CD4-positive, alpha-beta T cell treated with Interleukin-17A for 4 hours (primary cell): Measurements from ENCODE around the gene UGT1A1.

Experiments used
- DNase-seq: peaks from one replicate; pipeline ENCODE4 v3.0.0-alpha.2; 2020; ENCODE audit warnings: mixed read lengths

Gene UGT1A1

DNA sequence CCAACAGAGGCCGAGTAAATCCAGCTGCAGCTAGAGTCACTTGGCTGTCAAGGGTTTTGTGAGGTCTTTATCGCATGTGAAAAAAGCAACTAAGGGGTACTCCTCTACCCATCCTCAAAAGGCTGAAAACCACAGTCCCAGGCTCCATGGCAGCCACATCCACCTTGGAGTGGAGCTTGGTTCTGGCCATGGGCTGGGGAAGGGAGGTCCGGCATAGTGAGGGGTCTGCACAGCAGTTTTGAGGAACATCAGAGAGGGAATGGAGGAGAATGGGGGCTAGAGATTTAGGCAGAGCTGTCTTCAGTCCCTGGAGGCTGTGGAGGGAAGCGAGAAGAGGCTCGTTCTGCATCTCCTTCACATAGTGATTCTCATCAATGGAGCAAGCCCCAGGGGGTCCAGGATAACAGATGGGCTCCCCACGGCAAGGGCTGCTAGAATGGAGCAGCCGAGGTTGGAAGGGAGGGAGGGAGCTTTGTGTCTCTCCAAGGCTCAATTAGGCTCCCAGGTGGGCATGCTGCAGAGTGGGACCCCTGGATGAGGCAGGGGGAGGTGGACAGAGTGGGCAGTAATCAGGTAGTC, 39.1 kb downstream of the UGT1A1 start:
- DNase-seq, result no peak

GRCh38 chr2:233799716-233800115, 39.6 kb downstream of the UGT1A1 start:
- no peak for DNase-seq

DNA sequence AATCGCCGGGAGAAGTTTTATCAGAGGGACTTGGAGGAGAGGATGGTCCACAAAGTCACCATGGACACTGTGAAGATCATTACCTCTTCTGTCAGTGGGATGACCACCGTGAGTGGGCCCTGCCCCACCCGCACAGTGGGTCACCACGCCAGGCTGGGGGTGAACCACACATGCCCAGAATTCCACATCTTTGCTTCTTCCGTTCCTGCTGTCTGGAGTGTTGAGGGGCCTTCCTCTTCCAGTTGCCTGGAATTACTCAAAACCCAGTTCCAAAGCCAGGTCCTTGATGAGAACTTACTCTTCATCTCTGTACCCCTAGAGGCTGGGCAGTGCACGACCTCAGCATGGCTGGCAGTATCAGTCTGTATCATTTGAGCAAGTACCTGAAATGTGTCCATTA, 40.1 kb downstream of the UGT1A1 start:
- DNase-seq, result no peak

GRCh38 chr2:233801357-233802131, 41.5 kb downstream of the UGT1A1 start:
- no peak for DNase-seq

DNA sequence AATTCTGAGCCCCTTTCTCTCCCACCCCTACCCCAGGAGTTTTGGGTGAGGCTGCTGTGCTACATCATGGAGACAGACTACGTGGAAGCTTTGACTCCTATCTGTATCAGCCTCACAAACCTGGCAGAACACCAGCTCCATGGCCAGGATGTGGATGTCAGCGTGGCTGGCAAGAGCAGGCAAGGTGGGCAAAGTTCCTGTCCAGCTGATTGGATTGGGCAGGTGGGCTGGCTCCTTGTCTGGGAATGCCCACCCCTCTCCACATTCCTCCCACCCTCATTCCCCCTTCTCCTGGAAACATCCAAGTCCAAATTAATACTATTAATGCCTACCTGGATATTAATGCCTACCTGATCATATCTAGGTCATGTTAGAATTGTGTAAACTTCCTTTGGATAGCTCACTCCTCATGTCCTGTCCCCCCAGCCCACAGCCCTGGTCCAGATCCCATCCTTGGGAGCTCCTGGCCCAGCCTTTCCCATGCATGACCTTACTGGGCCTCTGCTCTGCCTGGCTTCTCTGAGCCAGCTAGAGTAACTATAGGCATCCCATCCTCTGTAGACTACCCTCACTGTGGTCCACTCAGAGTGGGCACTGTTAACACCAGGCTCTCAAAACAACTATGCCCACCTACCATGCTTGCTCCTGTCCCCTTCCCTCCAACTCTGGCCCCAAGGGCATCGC, 42.2 kb downstream of the UGT1A1 start:
- no peak for DNase-seq

GRCh38 chr2:233803292-233803911, 43.3 kb downstream of the UGT1A1 start:
- DNase-seq, result no peak

GRCh38 chr2:233803994-233804393, 43.9 kb downstream of the UGT1A1 start:
- no peak for DNase-seq

DNA sequence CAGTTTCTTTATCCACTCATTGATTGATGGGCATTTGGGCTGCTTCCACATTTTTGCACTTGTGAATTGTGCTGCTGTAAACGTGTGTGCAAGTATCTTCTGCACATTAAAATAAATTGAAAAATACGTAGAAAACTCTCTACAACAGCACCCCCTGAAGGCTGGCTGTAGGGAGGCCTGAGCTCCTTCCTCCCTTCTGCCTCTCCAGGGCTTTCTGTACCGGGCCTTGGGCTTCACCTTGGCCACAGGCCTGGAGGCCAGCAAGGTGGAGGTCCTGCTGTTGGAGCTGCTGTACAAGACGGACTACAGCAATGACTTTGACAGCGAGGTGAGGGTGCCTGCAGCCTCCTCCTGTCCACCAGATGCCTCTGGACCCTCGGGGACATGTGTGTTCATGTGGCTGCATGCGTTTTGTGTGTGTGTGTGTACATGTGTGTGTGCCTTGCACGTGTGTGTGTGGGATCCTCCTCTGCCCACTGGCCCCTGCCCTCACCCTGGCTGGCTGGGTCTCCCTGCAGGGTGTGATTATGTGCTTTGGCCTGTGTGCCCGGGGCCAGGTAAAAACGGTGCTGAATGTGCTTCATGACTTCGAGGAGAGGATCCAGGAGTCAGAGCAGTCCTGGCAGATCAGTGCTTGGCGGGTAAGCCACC, 47.3 kb downstream of the UGT1A1 start:
- no peak for DNase-seq

- DNase-seq, result no peak
Measured at GRCh38 chr2:233807966-233808935, 48.2 kb downstream of the UGT1A1 start.

- DNase-seq, result no peak
Measured at GRCh38 chr2:233810385-233810784, 50.3 kb downstream of the UGT1A1 start.

GRCh38 chr2:233811087-233811486, 51.0 kb downstream of the UGT1A1 start:
- DNase-seq, result no peak

GRCh38 chr2:233811732-233812131, 51.7 kb downstream of the UGT1A1 start:
- DNase-seq, result no peak

DNA sequence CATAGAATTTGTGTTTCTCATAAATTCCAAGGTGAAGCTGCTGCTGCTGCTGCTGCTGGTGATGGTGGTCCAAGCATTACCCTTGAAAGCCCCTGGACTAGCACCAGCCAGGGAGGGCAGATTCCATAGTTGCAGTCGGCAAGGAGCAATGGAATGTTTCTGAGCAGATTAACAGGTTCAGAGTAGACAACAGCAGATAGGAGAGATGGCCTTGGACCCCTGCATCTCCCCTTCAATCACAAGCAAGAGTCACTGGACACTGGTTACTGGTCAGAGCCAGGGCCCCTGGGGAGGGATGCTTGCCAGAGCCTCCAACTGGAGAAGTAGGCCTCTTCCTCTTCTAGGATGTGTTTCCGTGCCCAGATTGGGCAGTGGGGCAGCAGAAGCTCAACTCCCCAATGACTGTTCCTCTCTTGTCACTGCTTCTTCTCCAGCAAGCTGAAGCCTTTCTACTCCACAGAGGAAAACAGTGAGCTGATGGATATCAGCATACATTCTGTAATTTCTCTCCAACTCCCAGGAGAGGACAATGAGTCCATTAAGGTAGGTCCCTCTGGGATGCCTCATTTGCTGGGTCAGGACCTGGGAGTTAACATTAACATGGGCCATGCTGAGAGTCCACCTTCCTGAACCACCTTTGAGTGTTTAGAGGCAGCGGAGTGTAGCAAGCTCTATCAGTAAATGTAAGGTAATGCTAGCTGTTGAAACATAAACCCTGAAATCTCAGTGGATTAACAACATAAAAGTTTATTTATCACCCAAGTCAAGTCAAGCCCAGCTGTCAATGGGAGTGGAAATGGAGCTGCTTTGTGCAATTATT, 53.4 kb downstream of the UGT1A1 start:
- no peak for DNase-seq

- DNase-seq, result no peak
Measured at GRCh38 chr2:233814056-233814835, 54.2 kb downstream of the UGT1A1 start.

DNA sequence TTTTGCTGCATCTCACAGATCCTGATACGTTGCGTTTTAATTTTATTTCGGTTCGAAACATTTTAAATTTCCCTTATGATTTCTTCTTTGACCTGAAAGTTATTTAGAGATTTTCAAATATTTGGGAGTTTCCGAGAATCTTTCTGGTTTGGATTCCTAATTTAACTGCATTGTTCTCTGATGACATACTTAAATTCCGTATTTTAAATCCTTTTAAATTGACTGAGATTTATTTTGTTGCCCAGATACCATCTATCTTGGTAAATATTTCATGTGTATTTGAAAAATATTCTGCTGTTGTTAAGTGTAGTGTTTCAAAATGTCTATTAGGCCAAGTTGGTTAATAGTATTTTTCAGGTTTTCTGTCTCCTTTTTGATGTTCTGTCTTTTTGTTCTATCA, 55.8 kb downstream of the UGT1A1 start:
- DNase-seq, result no peak

DNA sequence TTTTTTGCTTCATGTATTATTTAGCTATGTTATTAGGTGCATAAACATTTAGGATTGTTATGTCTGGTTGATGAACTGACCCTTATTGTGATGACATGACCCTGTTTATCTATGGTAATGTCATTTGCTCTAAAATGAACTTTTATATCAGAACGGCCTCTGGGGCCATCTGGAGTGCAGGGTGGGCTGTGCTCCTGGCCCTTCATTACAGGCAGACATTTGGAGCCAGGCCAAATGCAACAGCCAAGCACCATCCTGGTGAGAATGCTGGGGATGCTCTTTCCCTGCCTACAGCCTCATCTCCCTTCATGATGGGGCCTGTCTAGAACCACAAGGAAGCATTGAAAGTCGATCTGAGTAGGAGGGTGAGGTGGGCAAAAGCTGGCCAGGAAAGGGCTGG, 56.3 kb downstream of the UGT1A1 start:
- DNase-seq, result no peak

DNA sequence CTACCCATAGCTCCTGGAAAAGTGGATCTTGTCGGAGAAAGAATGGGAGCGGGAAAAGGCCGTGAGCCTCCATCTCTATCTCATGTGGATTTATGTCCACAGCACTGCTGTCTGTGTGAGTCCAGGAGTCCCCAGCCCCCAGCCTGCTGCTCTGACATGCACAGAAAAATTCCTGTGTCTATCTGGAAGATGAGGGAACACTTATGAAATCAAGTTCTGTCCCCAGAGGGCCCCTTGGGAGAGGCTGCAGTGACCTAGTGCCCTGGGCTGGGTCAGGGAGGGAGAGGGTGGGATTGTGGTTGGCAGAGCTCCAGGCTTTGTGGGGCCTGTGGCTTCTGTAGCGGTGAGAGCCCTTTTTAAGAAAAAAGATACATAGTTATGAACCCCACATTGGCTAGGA, 56.7 kb downstream of the UGT1A1 start:
- no peak for DNase-seq

GRCh38 chr2:233817361-233817911, 57.4 kb downstream of the UGT1A1 start:
- DNase-seq, result no peak

DNA sequence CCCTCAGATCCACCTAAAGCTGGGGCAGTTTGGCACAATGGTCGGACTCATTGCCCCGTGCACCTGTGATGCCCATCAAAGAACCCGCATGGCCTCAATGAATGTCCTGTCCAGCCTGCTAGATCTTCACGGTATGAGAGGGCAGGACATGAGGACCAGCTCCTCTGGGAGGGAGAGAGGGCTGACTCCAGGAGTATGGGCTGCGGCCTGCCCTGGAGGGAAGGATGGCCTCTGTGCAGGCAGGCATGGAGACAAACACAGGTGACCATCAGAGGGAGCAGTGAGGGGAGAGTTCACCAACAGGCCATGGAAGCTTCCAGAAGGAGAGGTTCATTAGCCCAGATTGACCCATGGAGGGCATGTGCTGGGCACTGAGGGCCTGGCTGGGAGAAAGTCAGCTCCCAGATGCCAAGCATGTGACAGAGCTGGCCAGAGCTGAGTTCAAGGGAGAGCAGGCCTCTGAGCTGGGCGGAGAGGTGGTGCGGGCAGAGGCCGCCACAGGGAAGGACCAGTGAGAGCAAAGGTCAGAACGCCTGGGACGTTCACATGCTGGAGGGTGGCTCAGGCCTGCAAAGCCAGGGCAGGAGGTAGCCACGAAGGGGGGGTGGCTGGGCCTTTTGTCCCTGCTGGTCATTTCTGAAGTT, 58.0 kb downstream of the UGT1A1 start:
- DNase-seq, result no peak
